CD4-positive, alpha-beta T cell treated with Interleukin-15 for 4 hours (primary cell): Measurements from ENCODE around the gene FGGY.
A peak's percentile ranks its signal among the peaks of the same experiment; 100 is the strongest.
"Not testable (repeated sequence)": the region's sequence is repeated elsewhere in the genome, so short reads cannot be mapped to it uniquely, and the experiment has no call there.

Source experiments
- DNase-seq: peaks from one replicate; pipeline ENCODE4 v3.0.0-alpha.2; 2020; ENCODE audit warnings: low spot score

Gene FGGY

GRCh38 chr1:59545830-59546229 is 248.9 kb downstream of the FGGY start:
- no peak for DNase-seq

GRCh38 chr1:59549066-59549837 is 252.4 kb downstream of the FGGY start:
- no peak for DNase-seq

GRCh38 chr1:59549903-59550302 is 253.0 kb downstream of the FGGY start:
- no peak for DNase-seq

- DNase-seq = no peak
Measured at GRCh38 chr1:59552007-59552406, 255.1 kb downstream of the FGGY start.

GRCh38 chr1:59553371-59553770 is 256.5 kb downstream of the FGGY start:
- no peak for DNase-seq

GRCh38 chr1:59554011-59554663 is 257.2 kb downstream of the FGGY start:
- no peak for DNase-seq

GRCh38 chr1:59554752-59555151 is 257.9 kb downstream of the FGGY start:
- DNase-seq = no peak

- no peak for DNase-seq
Measured at GRCh38 chr1:59556398-59556797, 259.5 kb downstream of the FGGY start.

GRCh38 chr1:59556802-59557548 is 260.1 kb downstream of the FGGY start:
- DNase-seq = no peak

- no peak for DNase-seq
Measured at GRCh38 chr1:59557549-59557885, 260.6 kb downstream of the FGGY start.

- not testable (repeated sequence) for DNase-seq
Measured at GRCh38 chr1:59558580-59558979, 261.7 kb downstream of the FGGY start.

- DNase-seq = no peak
Measured at GRCh38 chr1:59560807-59561450, 264.0 kb downstream of the FGGY start.

- no peak for DNase-seq
Measured at GRCh38 chr1:59561796-59562195, 264.9 kb downstream of the FGGY start.

GRCh38 chr1:59564192-59564891 is 267.4 kb downstream of the FGGY start:
- no peak for DNase-seq

- DNase-seq = no peak
Measured at GRCh38 chr1:59565611-59566410, 268.9 kb downstream of the FGGY start.

GRCh38 chr1:59568158-59568935 is 271.5 kb downstream of the FGGY start:
- DNase-seq = no peak

- DNase-seq = no peak
Measured at GRCh38 chr1:59569198-59569597, 272.3 kb downstream of the FGGY start.

- DNase-seq = peak; percentile 30
Measured at GRCh38 chr1:59570524-59570923, 273.6 kb downstream of the FGGY start.

- DNase-seq = no peak
Measured at GRCh38 chr1:59574085-59574484, 277.2 kb downstream of the FGGY start.

GRCh38 chr1:59577774-59578173 is 280.9 kb downstream of the FGGY start:
- DNase-seq = no peak
